Spinal cord (tissue), 10 donors: Measurements from ENCODE around the gene DAB1. TPM values are rescaled to one million over a fixed set of nuclear protein-coding genes. Genes with fewer than 3 reads are reported as not detected.

Experiments
- DNase-seq, 6 donors: peaks; one replicate each; pipeline versions ENCODE4 v3.0.0 to v3.0.0-alpha.2; 2013 to 2015; ENCODE audit warnings: low spot score in 6 of 6, low read depth in 4 of 6
- H3K27ac ChIP-seq: one replicate; pipeline ENCODE4 v1.5.1; 2013; ENCODE audit warnings: low read depth, low read length, control low read depth
- H3K27me3 ChIP-seq: one replicate; pipeline ENCODE4 v1.6.1; 2013; ENCODE audit warnings: low read length; ENCODE audit not compliant: control insufficient read depth, insufficient read depth
- H3K36me3 ChIP-seq: one replicate; pipeline ENCODE4 v1.6.1; 2013; ENCODE audit warnings: low read length; ENCODE audit not compliant: control insufficient read depth, insufficient read depth
- H3K4me1 ChIP-seq: one replicate; pipeline ENCODE4 v1.6.1; 2013; ENCODE audit warnings: low read length; ENCODE audit not compliant: control insufficient read depth, insufficient read depth
- H3K4me3 ChIP-seq: one replicate; pipeline ENCODE4 v1.5.1; 2013; ENCODE audit warnings: low read depth, low read length, control low read depth
- H3K9me3 ChIP-seq: one replicate; pipeline ENCODE4 v1.6.1; 2013; ENCODE audit warnings: low read length; ENCODE audit not compliant: control insufficient read depth, insufficient read depth
- WGBS: methylation state at CpG from one replicate; pipeline ENCODE4 v1.1.5; 2013; ENCODE audit warnings: missing lambda C conversion rate; ENCODE audit not compliant: insufficient coverage; 5-methylcytosine and 5-hydroxymethylcytosine counted together
- polyA plus RNA-seq, 2 donors: library from polyadenylated mRNA; unstranded; fragments of 120-200 nt; gene quantifications; one replicate each; pipeline ENCODE4 v1.2.1, GENCODE V29; 2013; ENCODE audit not compliant: insufficient read length in 2 of 2
- total RNA-seq, 2 donors: library from RNA; depleted of rRNA in 1 of 2; stranded (reverse); fragments of 120-200 nt in 1 of 2; fragments of >200 nt in 1 of 2; gene quantifications; one replicate each; pipeline versions ENCODE4 v1.2.3 to v1.2.4, GENCODE V29; 2013 to 2014
- donor health status: healthy.

DAB1 gene
- total and polyA plus RNA-seq, 4 donors, result 8.3 to 27.9 (median 16.9) TPM

DNA sequence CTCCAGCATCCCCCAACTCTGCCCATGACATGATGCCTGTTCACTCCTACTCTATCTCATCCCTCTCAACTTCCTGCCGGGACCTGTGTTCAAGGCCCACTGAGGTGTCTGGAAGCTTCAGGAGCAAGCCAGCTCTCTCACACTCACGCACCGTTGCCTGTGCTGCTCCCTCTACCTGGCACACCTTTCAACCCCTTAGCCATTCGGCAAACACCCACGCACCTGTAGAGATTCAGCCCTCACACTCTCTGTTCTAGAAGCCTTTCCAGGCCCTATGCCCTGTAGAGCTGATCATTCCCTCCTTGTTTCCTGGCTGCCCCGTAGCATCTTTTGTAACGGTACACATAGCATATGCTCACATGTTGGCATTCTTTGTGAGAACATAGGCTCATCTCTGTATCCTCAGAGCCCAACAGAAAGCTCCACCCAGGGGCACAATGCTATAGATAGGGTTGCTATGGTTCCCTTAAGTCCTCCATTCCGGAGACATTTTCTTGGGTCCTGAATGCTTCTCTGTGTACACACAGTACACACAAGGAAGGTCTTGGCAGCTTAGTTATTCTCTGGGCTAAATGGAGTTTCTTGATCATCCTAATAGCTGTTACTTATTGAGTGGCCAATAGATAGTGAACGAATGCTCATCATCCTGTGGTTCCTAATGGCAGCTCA lies 459.4 kb downstream of the DAB1 start:
- Histone ChIP-seq H3K27me3 (no peaks in the 10 kb centered on the region), H3K4me1 (no peaks in the 10 kb centered on the region), H3K4me3 (no peak overlapping the region), H3K27ac (no peak overlapping the region), H3K36me3 (no peaks in the 10 kb centered on the region), H3K9me3 (no peaks in the 10 kb centered on the region)
- 86% methylated on average over 6 of the region's 9 CpGs for WGBS
- peak in 2 of 6 donors; percentile 31 to 53 for DNase-seq

DNA sequence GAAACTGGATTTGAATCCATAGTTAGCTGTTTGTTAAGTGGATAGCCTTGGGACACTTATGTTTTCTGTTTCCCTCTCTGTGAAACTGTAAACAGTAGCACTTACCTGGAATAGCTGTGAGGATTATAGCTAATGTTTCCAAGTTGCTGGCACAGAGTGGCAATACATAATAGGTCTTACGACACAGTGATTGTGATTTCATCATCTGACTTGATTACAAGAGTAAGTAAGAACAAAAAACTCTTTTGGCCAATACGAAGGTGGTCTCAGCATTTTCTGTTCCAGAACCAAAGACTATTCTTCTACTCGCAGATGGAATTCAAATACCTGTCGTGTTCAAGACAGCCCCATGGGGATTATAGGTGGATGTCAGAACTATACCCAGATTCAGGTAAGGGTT lies 460.2 kb downstream of the DAB1 start:
- no peak overlapping the region for H3K27ac ChIP-seq
- WGBS, result no CpG with 5 or more reads among the region's 4 CpGs
- no peaks in the 10 kb centered on the region for H3K4me1 ChIP-seq
- no peaks in the 10 kb centered on the region for H3K36me3 ChIP-seq
- H3K4me3 ChIP-seq, result no peak overlapping the region
- DNase-seq, result no peak
- H3K27me3 ChIP-seq, result no peaks in the 10 kb centered on the region
- no peaks in the 10 kb centered on the region for H3K9me3 ChIP-seq

DNA sequence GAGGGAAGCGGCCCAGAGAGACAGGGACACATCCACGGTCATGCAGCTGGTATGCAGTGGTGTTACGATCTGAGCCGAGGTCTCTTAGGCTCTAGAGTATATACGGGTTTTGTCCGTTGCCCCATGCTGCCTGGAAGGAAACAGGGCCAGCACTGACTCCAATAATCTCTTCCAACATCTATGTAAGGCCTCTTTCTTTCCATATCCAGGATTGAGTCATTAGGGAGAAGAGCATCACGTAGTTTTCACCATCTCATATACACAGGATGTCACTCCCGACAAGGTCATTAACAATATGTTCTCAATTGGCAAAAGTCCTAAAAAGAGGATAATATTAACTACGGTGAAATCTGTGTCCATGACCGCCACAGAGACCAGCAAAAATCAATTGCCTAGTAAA lies 462.4 kb downstream of the DAB1 start:
- H3K36me3 ChIP-seq, result no peaks in the 10 kb centered on the region
- no peaks in the 10 kb centered on the region for H3K27me3 ChIP-seq
- no peaks in the 10 kb centered on the region for H3K4me1 ChIP-seq
- no peaks in the 10 kb centered on the region for H3K9me3 ChIP-seq
- WGBS, result 100% methylated on average over 1 of the region's 10 CpGs
- no peak overlapping the region for H3K27ac ChIP-seq
- no peak overlapping the region for H3K4me3 ChIP-seq
- DNase-seq, result peak in 1 of 6 donors; percentile 18

DNA sequence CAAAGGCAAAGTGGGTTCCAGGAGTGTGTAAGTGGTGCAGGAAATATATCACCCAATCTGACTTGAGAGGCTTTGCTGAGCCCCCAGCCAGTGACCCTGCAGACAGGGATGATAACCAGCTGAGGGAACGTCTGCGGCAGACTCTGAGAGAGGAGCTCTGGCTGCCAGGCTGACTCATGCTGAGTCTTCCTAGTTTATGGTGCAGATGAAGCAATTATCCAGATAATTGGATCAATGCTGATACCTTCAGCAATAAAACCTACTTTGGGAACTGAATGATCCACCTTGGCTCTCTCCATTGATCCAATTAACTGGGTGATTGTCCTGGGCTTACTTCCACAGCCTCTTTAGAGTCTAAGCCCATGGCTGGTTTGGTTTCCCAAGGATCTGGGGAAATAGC lies 465.3 kb downstream of the DAB1 start:
- Histone ChIP-seq H3K27ac (no peak overlapping the region), H3K4me3 (no peak overlapping the region), H3K36me3 (no peaks in the 10 kb centered on the region), H3K27me3 (no peaks in the 10 kb centered on the region), H3K4me1 (no peaks in the 10 kb centered on the region), H3K9me3 (no peaks in the 10 kb centered on the region)
- WGBS, result 28% methylated on average over 2 of the region's 2 CpGs
- DNase-seq, result peak in 1 of 6 donors; percentile 19

DNA sequence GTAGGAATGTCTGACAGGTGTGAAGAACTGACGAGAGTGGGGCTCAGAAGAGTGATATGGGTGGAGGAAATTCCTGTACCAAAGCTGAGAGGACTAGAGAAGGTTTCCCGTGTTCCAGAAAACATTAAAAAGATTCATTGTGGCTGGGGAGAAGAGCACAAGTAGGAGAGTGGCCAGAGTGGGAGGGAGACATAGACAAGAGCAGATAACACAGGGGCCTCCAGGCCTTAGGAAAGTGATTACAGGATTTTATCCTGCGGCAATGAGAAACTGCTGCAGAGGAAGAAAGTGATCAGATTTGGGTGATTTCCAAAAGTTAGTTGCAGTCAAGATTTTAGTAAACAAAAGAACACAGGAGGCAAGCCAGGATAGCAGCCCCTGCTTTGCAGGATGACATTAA lies 465.9 kb downstream of the DAB1 start:
- Histone ChIP-seq H3K27ac (no peak overlapping the region), H3K27me3 (no peaks in the 10 kb centered on the region), H3K4me3 (no peak overlapping the region), H3K4me1 (no peaks in the 10 kb centered on the region), H3K36me3 (no peaks in the 10 kb centered on the region), H3K9me3 (no peaks in the 10 kb centered on the region)
- DNase-seq, result peak in 1 of 6 donors; percentile 3
- 58% methylated on average over 2 of the region's 3 CpGs for WGBS

DNA sequence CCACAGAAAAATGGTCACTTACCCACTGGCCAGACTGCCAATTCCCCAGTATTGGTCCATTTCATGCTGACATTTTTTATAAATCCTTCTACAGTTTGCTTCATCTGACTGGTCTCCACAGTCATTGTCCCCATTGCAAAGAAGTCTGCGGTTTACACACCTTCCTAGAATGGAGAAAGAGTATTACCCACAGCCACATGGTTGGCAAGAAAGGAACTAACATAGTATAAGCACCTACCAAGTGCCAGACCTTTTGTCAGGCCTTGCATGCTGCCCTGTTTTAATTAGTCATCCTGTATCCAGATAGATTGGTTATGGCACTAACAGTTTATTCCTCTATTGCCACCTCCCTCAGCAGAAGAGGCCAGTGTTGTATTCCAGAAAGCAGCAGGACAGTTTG lies 469.2 kb downstream of the DAB1 start:
- 83% methylated on average over 1 of the region's 1 CpG for WGBS
- Histone ChIP-seq H3K27ac (no peak overlapping the region), H3K36me3 (no peaks in the 10 kb centered on the region), H3K4me1 (no peaks in the 10 kb centered on the region), H3K4me3 (no peak overlapping the region), H3K27me3 (no peaks in the 10 kb centered on the region), H3K9me3 (no peaks in the 10 kb centered on the region)
- DNase-seq, result no peak

DNA sequence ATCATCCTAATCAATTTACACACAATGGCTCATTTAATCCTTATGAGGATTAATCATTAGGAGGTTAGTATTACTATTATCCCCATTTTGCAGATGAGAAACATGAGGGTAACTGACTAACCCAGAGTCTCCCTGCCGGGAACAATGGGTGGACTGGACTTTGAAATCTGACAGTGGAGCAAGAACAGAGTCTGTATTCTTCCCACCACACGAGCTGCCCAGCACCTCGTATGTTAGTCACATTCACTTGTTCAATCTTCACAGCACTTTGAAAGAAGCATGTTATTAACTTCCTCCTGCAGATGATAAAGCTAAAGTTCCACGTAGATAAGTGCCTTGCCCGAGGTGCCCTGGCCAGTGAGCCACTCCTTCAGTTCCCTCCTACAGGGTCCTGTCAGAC lies 470.5 kb downstream of the DAB1 start:
- Histone ChIP-seq H3K9me3 (no peaks in the 10 kb centered on the region), H3K4me1 (no peaks in the 10 kb centered on the region), H3K27me3 (no peaks in the 10 kb centered on the region), H3K4me3 (no peak overlapping the region), H3K27ac (no peak overlapping the region), H3K36me3 (no peaks in the 10 kb centered on the region)
- 69% methylated on average over 4 of the region's 5 CpGs for WGBS
- no peak for DNase-seq

DNA sequence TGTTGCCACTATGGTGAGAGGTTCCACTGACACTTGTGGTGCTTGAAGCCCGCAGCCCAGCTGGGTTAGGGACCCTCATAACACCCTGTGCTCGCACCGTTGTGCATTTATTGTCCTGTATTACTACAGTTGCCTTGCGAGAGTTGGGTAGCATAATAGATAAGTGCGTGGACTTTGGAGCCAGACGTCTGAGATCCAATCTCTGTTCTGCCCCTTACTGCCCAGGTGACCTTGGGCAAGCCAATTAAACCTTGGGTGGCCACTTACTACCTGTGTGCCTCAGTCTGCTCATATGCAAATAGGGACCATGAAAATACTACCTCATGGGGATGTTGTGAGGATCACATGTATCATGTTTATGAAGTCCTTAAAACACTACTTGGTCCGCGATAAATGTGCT lies 471.4 kb downstream of the DAB1 start:
- WGBS, result 87% methylated on average over 3 of the region's 8 CpGs
- no peaks in the 10 kb centered on the region for H3K9me3 ChIP-seq
- no peak for DNase-seq
- no peaks in the 10 kb centered on the region for H3K4me1 ChIP-seq
- H3K27me3 ChIP-seq, result no peaks in the 10 kb centered on the region
- H3K36me3 ChIP-seq, result no peaks in the 10 kb centered on the region
- no peak overlapping the region for H3K27ac ChIP-seq
- no peak overlapping the region for H3K4me3 ChIP-seq

DNA sequence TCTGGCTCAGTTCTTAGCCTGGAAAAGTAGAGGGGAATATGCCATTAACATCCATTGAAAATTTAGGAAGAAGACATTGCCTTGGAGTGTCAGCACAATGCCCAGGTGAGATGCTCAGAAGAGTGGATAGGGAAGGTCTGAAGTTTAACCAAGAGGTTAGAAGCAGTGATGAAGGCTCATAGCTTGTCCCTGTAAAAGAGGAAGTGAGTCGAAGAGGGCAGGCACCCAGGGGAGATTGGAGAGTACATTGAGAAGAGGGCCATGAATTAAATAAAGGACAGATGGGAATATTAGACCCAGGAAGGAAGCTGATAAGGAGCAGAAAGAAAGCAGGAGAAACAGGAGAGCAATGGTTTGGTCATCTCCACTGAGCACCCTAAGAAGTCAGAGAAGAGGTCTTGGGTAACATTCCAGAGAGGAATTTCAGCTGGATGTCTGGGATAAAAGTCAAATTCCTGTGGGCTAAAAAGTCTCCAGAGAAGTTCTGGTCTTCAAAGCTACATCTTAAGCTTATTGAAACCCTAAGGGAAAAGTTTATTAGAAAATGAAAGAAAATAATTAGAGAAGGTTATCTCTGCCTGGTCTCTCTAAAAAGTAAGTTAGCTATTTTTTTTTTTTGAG lies 475.3 kb downstream of the DAB1 start:
- no peaks in the 10 kb centered on the region for H3K9me3 ChIP-seq

More for the DNA sequence above, 475.3 kb downstream of the DAB1 start:
- H3K4me3 ChIP-seq, result no peak overlapping the region
- WGBS, result 75% methylated on average over 1 of the region's 1 CpG
- no peaks in the 10 kb centered on the region for H3K27me3 ChIP-seq
- H3K36me3 ChIP-seq, result no peaks in the 10 kb centered on the region
- no peak for DNase-seq
- H3K27ac ChIP-seq, result no peak overlapping the region
- H3K4me1 ChIP-seq, result no peaks in the 10 kb centered on the region
